ENCODE measurements around the gene C2CD2.

Gene C2CD2

DNA sequence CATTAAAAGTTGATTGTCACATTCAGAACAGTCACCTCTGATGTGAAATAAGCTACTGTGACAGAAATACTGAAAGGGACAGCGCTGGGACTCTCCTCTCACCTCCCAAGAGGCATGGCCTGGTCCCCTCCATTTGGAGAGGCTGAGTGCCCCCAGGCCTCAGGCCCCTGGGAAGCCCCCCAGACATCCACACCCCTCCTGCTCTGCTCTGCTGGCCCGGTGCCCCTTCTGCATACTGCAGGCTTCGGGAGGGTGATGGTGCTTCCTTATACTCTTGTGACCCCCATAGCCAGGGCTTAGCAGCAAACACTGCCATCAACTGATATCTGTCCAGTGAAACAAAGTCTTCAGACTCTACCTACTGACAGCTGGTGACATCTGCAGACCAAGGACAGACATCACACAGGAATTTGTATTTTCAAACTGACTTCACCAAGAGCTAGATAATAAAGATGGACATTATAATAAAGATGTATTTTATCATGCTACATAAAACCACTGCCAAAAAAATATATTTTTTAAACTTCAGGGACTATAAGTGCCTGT is 36.9 kb downstream of the C2CD2 start:
- no peak overlapping the region for H4K5ac ChIP-seq (ENCODE audit: low read length)
- H3K4me3 ChIP-seq (ENCODE audit: low read length), result no peak overlapping the region
- H3K9ac ChIP-seq (ENCODE audit: low read length), result no peak overlapping the region
- H3K4ac ChIP-seq (ENCODE audit: low read depth, low read length), result no peak overlapping the region
- no peak overlapping the region for H4K8ac ChIP-seq (ENCODE audit: low read depth, low read length)
- no peak overlapping the region for H2AK5ac ChIP-seq (ENCODE audit: low read length)
- no peak overlapping the region for H3K27ac ChIP-seq (ENCODE audit: low read depth, low read length)
- H3K79me1 ChIP-seq (ENCODE audit: low read length), result no peaks in the 10 kb centered on the region
- H3K4me1 ChIP-seq (ENCODE audit: control insufficient read depth, low read depth, low read length), result no peaks in the 10 kb centered on the region
- no peak overlapping the region for H3K56ac ChIP-seq (ENCODE audit: low read length)
- no CpG with 5 or more reads among the region's 3 CpGs for WGBS (ENCODE audit: extremely low coverage, insufficient coverage, low lambda C conversion rate)
- no peak overlapping the region for H3K4me2 ChIP-seq (ENCODE audit: low read length)
- H3K79me2 ChIP-seq (ENCODE audit: control insufficient read depth, insufficient read depth, low read length), result no peaks in the 10 kb centered on the region
- no peak overlapping the region for H3K18ac ChIP-seq (ENCODE audit: low read length)
- DNase-seq, result no peak
- no peaks in the 10 kb centered on the region for H3K27me3 ChIP-seq (ENCODE audit: insufficient read depth, low read length, poor library complexity)
- H3K23ac ChIP-seq (ENCODE audit: low read length), result no peak overlapping the region
- H2BK15ac ChIP-seq (replicated peaks; ENCODE audit: low read depth), result no peak overlapping the region
- no peak overlapping the region for H2BK120ac ChIP-seq (ENCODE audit: low read depth, low read length)
- no peak overlapping the region for H2BK5ac ChIP-seq (ENCODE audit: low read length)
- no peaks in the 10 kb centered on the region for H3K36me3 ChIP-seq (ENCODE audit: control insufficient read depth, insufficient read depth, low read length)

DNA sequence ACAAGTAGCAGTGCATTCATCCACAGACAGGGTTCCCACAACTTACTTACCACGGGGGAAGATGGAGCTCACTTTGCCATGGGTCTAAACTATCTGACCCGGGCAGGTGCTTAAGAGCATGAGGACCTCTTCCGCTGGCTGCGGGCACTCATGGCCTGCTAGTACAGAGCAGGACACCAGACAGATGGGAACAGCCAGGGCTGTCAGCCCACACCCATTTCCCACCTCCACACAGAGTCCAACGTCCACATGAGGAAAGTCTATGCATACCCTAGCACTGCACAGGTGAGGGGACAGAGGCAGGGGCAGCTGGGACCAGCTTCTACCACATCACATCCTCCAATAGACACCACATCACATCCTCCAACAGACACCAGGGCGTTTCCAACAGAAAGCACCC is 38.9 kb downstream of the C2CD2 start:
- no peak for DNase-seq
- Histone ChIP-seq H3K27ac (ENCODE audit: low read depth, low read length) (no peak overlapping the region), H4K8ac (ENCODE audit: low read depth, low read length) (no peak overlapping the region), H3K23ac (ENCODE audit: low read length) (no peak overlapping the region), H2BK15ac (replicated peaks; ENCODE audit: low read depth) (no peak overlapping the region), H3K27me3 (ENCODE audit: insufficient read depth, low read length, poor library complexity) (no peaks in the 10 kb centered on the region), H3K79me1 (ENCODE audit: low read length) (no peaks in the 10 kb centered on the region), H2BK5ac (ENCODE audit: low read length) (no peak overlapping the region), H3K9ac (ENCODE audit: low read length) (no peak overlapping the region), H3K4me2 (ENCODE audit: low read length) (no peak overlapping the region), H3K4me3 (ENCODE audit: low read length) (no peak overlapping the region), H3K4me1 (ENCODE audit: control insufficient read depth, low read depth, low read length) (no peaks in the 10 kb centered on the region), H2BK120ac (ENCODE audit: low read depth, low read length) (no peak overlapping the region), H3K36me3 (ENCODE audit: control insufficient read depth, insufficient read depth, low read length) (no peaks in the 10 kb centered on the region), H3K18ac (ENCODE audit: low read length) (no peak overlapping the region), H3K4ac (ENCODE audit: low read depth, low read length) (no peak overlapping the region), H3K56ac (ENCODE audit: low read length) (no peak overlapping the region), H3K79me2 (ENCODE audit: control insufficient read depth, insufficient read depth, low read length) (no peaks in the 10 kb centered on the region), H4K5ac (ENCODE audit: low read length) (no peak overlapping the region), H2AK5ac (ENCODE audit: low read length) (no peak overlapping the region)
- WGBS (ENCODE audit: extremely low coverage, insufficient coverage, low lambda C conversion rate), result no CpG with 5 or more reads among the region's 6 CpGs

DNA sequence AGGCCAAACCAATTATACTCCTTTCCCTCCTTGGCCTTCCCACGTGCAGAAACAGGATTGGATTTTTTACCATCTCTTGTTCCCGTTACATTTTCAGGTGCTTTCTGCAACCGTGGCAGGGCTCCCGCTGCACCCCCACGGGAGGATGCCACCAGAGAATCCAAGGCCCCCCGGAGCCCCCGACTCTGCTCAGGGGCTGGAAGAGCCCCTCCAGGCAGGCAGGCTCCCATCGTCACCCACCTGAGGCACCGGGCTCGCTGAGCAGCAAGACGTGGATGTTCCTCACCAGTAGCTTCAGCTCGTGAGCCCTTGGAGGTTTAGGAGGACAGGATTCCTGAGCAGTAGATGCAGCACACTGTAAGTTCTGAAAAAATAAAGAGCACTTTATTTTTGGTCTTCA is 39.5 kb downstream of the C2CD2 start:
- Histone ChIP-seq H3K9ac (ENCODE audit: low read length) (no peak overlapping the region), H3K27ac (ENCODE audit: low read depth, low read length) (no peak overlapping the region), H3K56ac (ENCODE audit: low read length) (no peak overlapping the region), H3K79me2 (ENCODE audit: control insufficient read depth, insufficient read depth, low read length) (no peaks in the 10 kb centered on the region), H2BK15ac (replicated peaks; ENCODE audit: low read depth) (no peak overlapping the region), H2BK5ac (ENCODE audit: low read length) (no peak overlapping the region), H3K23ac (ENCODE audit: low read length) (no peak overlapping the region), H4K8ac (ENCODE audit: low read depth, low read length) (no peak overlapping the region), H2BK120ac (ENCODE audit: low read depth, low read length) (no peak overlapping the region), H3K18ac (ENCODE audit: low read length) (no peak overlapping the region), H3K4ac (ENCODE audit: low read depth, low read length) (no peak overlapping the region), H3K36me3 (ENCODE audit: control insufficient read depth, insufficient read depth, low read length) (no peaks in the 10 kb centered on the region), H2AK5ac (ENCODE audit: low read length) (no peak overlapping the region), H4K5ac (ENCODE audit: low read length) (no peak overlapping the region), H3K79me1 (ENCODE audit: low read length) (no peaks in the 10 kb centered on the region), H3K4me2 (ENCODE audit: low read length) (no peak overlapping the region), H3K27me3 (ENCODE audit: insufficient read depth, low read length, poor library complexity) (no peaks in the 10 kb centered on the region), H3K4me1 (ENCODE audit: control insufficient read depth, low read depth, low read length) (no peaks in the 10 kb centered on the region), H3K4me3 (ENCODE audit: low read length) (no peak overlapping the region)
- no CpG with 5 or more reads among the region's 12 CpGs for WGBS (ENCODE audit: extremely low coverage, insufficient coverage, low lambda C conversion rate)
- DNase-seq, result no peak

DNA sequence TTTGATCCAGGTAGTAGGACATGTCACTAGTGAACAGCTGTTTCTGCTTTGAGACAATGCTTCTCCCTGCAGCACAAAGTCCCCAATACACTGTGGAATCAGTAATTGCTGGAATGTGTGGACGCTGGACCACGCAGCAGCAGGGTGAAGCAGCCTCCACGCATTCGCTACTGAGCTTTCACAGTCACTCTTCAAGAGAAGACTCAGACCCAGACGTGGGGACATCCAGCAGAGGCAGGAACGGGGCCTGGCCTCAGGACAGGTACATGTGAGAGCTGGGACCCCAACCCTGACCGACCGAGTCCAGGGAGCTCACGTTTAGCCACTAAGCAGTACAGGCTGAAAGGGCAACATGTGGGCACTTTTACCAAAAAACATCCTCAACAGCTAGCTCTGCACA is 40.6 kb downstream of the C2CD2 start:
- Histone ChIP-seq H3K56ac (ENCODE audit: low read length) (no peak overlapping the region), H3K4me1 (ENCODE audit: control insufficient read depth, low read depth, low read length) (no peaks in the 10 kb centered on the region), H4K5ac (ENCODE audit: low read length) (no peak overlapping the region), H3K36me3 (ENCODE audit: control insufficient read depth, insufficient read depth, low read length) (no peaks in the 10 kb centered on the region), H3K4me3 (ENCODE audit: low read length) (no peak overlapping the region), H3K23ac (ENCODE audit: low read length) (no peak overlapping the region), H3K4ac (ENCODE audit: low read depth, low read length) (no peak overlapping the region), H4K8ac (ENCODE audit: low read depth, low read length) (no peak overlapping the region), H3K4me2 (ENCODE audit: low read length) (no peak overlapping the region), H3K79me1 (ENCODE audit: low read length) (no peaks in the 10 kb centered on the region), H2BK120ac (ENCODE audit: low read depth, low read length) (no peak overlapping the region), H3K27ac (ENCODE audit: low read depth, low read length) (no peak overlapping the region), H2AK5ac (ENCODE audit: low read length) (no peak overlapping the region), H3K27me3 (ENCODE audit: insufficient read depth, low read length, poor library complexity) (no peaks in the 10 kb centered on the region), H2BK15ac (replicated peaks; ENCODE audit: low read depth) (no peak overlapping the region), H3K79me2 (ENCODE audit: control insufficient read depth, insufficient read depth, low read length) (no peaks in the 10 kb centered on the region), H3K18ac (ENCODE audit: low read length) (no peak overlapping the region), H3K9ac (ENCODE audit: low read length) (no peak overlapping the region), H2BK5ac (ENCODE audit: low read length) (no peak overlapping the region)
- DNase-seq, result no peak
- no CpG with 5 or more reads among the region's 9 CpGs for WGBS (ENCODE audit: extremely low coverage, insufficient coverage, low lambda C conversion rate)

DNA sequence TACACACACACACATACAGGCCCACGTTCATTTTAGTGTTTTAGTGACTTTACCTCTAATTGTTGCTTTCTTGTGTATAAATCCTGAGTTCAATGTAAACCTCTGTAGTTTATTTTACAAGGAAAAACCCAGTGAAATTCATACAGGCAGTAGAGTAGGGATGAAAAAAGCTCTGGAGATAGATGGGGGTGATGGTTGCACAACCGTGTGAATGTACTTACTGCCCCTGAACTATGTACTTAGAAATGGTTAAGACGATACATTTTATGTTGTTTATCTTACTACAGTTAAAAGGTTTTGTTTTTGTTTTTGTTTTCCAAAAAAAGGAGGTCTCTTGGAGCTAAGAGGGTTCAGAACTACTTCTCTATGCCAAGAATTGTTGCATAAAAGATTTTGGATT is 45.0 kb downstream of the C2CD2 start:
- Histone ChIP-seq H3K56ac (ENCODE audit: low read length) (no peak overlapping the region), H3K23ac (ENCODE audit: low read length) (no peak overlapping the region), H3K4me3 (ENCODE audit: low read length) (no peak overlapping the region), H3K4me1 (ENCODE audit: control insufficient read depth, low read depth, low read length) (no peaks in the 10 kb centered on the region), H3K27ac (ENCODE audit: low read depth, low read length) (no peak overlapping the region), H2AK5ac (ENCODE audit: low read length) (no peak overlapping the region), H3K79me2 (ENCODE audit: control insufficient read depth, insufficient read depth, low read length) (no peaks in the 10 kb centered on the region), H3K4ac (ENCODE audit: low read depth, low read length) (no peak overlapping the region), H2BK120ac (ENCODE audit: low read depth, low read length) (no peak overlapping the region), H2BK15ac (replicated peaks; ENCODE audit: low read depth) (no peak overlapping the region), H3K9ac (ENCODE audit: low read length) (no peak overlapping the region), H4K5ac (ENCODE audit: low read length) (no peak overlapping the region), H3K18ac (ENCODE audit: low read length) (no peak overlapping the region), H3K4me2 (ENCODE audit: low read length) (no peak overlapping the region), H3K27me3 (ENCODE audit: insufficient read depth, low read length, poor library complexity) (no peaks in the 10 kb centered on the region), H4K8ac (ENCODE audit: low read depth, low read length) (no peak overlapping the region), H3K79me1 (ENCODE audit: low read length) (no peaks in the 10 kb centered on the region), H3K36me3 (ENCODE audit: control insufficient read depth, insufficient read depth, low read length) (no peaks in the 10 kb centered on the region), H2BK5ac (ENCODE audit: low read length) (no peak overlapping the region)
- no CpG with 5 or more reads among the region's 3 CpGs for WGBS (ENCODE audit: extremely low coverage, insufficient coverage, low lambda C conversion rate)
- DNase-seq, result no peak

DNA sequence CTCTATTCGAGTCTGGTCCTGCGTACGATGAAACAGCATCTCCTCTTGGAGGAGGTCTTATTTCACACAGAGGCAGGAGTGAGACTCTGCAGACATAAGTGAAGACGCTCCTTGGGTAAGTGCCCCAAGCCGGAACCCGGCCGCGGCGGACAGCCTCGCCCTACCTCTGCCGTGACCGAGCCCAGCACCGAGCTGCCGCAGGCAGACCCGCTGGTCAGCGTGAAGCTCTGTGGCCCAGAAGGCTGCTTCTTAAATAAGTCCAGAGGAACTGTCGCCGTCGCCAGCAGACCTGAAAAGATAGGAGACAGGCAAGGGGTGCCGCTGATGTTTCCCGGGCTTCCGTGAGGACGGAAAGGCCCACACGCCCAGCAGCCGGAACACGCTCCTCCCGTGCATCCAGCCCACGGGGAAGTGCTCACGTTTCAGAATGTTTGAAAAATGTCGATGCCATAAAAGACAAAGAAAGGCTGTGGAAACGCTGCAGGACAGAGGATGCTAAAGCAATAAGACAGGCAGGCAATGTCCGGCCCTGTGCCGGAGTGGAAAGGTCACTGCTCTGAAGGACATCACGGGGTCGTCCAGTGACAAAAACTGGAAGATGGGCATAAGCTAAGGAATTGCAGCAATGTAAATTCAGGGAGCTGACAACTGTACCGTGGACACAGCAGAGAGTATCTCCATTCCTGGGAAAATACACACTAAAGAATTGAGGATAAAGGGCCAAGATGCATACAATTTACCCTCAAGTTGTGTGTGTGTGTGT is 46.1 kb downstream of the C2CD2 start:
- Histone ChIP-seq H3K36me3 (ENCODE audit: control insufficient read depth, insufficient read depth, low read length) (no peaks in the 10 kb centered on the region), H3K23ac (ENCODE audit: low read length) (no peak overlapping the region), H3K18ac (ENCODE audit: low read length) (no peak overlapping the region), H3K4me1 (ENCODE audit: control insufficient read depth, low read depth, low read length) (no peaks in the 10 kb centered on the region), H2BK5ac (ENCODE audit: low read length) (no peak overlapping the region), H4K5ac (ENCODE audit: low read length) (no peak overlapping the region), H4K8ac (ENCODE audit: low read depth, low read length) (no peak overlapping the region), H3K79me1 (ENCODE audit: low read length) (no peaks in the 10 kb centered on the region), H2BK15ac (replicated peaks; ENCODE audit: low read depth) (no peak overlapping the region), H3K4me2 (ENCODE audit: low read length) (no peak overlapping the region), H3K4me3 (ENCODE audit: low read length) (no peak overlapping the region), H3K79me2 (ENCODE audit: control insufficient read depth, insufficient read depth, low read length) (no peaks in the 10 kb centered on the region), H2AK5ac (ENCODE audit: low read length) (no peak overlapping the region), H3K27me3 (ENCODE audit: insufficient read depth, low read length, poor library complexity) (no peaks in the 10 kb centered on the region), H3K56ac (ENCODE audit: low read length) (no peak overlapping the region), H3K9ac (ENCODE audit: low read length) (no peak overlapping the region), H3K27ac (ENCODE audit: low read depth, low read length) (no peak overlapping the region), H3K4ac (ENCODE audit: low read depth, low read length) (no peak overlapping the region), H2BK120ac (ENCODE audit: low read depth, low read length) (no peak overlapping the region)
- DNase-seq, result no peak
- no CpG with 5 or more reads among the region's 36 CpGs for WGBS (ENCODE audit: extremely low coverage, insufficient coverage, low lambda C conversion rate)
